Spleen (tissue), 7 donors: ENCODE measurements around the gene CD68.

Experiments
- CTCF ChIP-seq, 11 experiments: fragments of 200-600 bp in 7 of 11; fragments of 450-650 bp in 4 of 11; sonication (generic) in 4 of 11; IDR thresholded peaks in 8 of 11; conservative IDR thresholded peaks in 3 of 11; 1 replicate in 7 of 11; 2 replicates in 4 of 11; pipeline versions ENCODE4 v1.4.0 to v1.8.0; 2016 to 2021; ENCODE audit warnings: antibody characterized with exemption in 11 of 11, inconsistent platforms in 4 of 11, mild to moderate bottlenecking in 1 of 11
- POLR2A ChIP-seq, 3 donors: fragments of 450-650 bp; IDR thresholded peaks; one replicate each; pipeline ENCODE4 v1.5.1; 2017; ENCODE audit warnings: antibody characterized with exemption in 3 of 3, mild to moderate bottlenecking in 1 of 3
- donor health status: DM: no; HTN: no; CAD: no; lungs with moderate emphysema.
- donor health status: DM: no; HTN: no; CAD: no.
- donor health status: DM: no; HTN: no; CAD: no.

GRCh38 chr17:7559320-7560171, 19.9 kb upstream of the CD68 start:
- TF ChIP-seq CTCF (IDR thresholded peaks at IDR 0.05 in 8 of 11, conservative IDR thresholded peaks at IDR 0.05 in 3 of 11) (no peak), POLR2A (IDR thresholded peaks at IDR 0.05) (no peak)
